ENCODE measurements around the gene BHMT2.

DNA sequence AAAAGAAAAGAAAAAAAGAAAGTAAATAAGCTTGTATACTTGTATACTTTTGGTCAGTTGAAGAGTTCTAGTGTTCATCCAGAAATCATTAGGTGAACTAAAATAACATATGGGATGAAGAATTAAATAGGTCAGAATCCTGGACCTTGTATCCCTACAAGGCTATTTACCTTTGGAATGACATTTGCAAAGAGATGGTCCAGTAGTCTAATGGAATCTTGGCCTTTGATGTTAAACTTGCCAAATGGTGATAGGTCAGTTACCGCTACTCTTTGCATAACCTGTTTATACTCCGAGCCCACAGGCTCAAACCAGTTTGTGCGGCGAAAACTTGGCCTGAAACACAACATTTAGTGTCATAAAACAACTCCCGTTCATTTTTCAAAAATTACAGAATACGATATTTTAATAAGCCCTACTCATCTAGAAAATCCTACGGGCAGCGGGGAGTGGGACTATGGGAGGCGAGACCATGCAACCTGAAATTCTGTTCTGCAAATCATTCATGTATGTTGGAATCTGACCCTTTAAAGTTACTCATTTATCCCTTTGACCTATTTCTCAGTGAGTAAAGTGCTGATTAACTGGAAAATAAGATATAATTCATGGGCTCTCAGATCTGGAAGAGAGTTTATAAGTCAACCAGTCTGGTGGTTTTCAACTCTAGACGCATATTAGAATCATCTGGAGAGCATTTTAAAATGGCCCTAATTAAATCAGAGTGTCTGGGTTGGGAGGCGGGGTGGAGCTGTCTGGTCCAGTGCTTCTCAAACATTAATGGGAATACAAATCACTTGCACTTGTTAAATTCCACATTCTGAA lies 38.7 kb upstream of the BHMT2 start:
- TF ChIP-seq, protein P1, sequence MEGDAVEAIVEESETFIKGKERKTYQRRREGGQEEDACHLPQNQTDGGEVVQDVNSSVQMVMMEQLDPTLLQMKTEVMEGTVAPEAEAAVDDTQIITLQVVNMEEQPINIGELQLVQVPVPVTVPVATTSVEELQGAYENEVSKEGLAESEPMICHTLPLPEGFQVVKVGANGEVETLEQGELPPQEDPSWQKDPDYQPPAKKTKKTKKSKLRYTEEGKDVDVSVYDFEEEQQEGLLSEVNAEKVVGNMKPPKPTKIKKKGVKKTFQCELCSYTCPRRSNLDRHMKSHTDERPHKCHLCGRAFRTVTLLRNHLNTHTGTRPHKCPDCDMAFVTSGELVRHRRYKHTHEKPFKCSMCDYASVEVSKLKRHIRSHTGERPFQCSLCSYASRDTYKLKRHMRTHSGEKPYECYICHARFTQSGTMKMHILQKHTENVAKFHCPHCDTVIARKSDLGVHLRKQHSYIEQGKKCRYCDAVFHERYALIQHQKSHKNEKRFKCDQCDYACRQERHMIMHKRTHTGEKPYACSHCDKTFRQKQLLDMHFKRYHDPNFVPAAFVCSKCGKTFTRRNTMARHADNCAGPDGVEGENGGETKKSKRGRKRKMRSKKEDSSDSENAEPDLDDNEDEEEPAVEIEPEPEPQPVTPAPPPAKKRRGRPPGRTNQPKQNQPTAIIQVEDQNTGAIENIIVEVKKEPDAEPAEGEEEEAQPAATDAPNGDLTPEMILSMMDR (conservative IDR thresholded peaks at IDR 0.05; ENCODE audit: low read depth, low read length), result no peak
- no peak for TF ChIP-seq EZH2 (IDR thresholded peaks at IDR 0.05; ENCODE audit: low read length, unreplicated experiment)

All from PC-3 (cell line).